Fibroblast of pulmonary artery (primary cell): ENCODE measurements around the gene RAC2.

Experiments
- DNase-seq: peaks from one replicate; pipeline ENCODE4 v3.0.0-alpha.2; 2010; ENCODE audit warnings: low read depth
- H3K4me3 ChIP-seq: replicated peaks from 2 replicates; pipeline ENCODE4 v1.5.1; 2011; ENCODE audit warnings: low read depth, mild to moderate bottlenecking, control low read depth, low read length, moderate library complexity
- CTCF ChIP-seq: IDR thresholded peaks from 2 replicates; pipeline ENCODE4 v1.5.1; 2011; ENCODE audit warnings: mild to moderate bottlenecking, control low read depth, low read length, inconsistent platforms; ENCODE audit errors: missing control alignments

RAC2 gene

GRCh38 chr22:37181681-37182080 lies 62.4 kb downstream of the RAC2 start:
- no peak for TF ChIP-seq CTCF
- H3K4me3 ChIP-seq = no peak overlapping the region
- no peak for DNase-seq

- no peak for DNase-seq
- H3K4me3 ChIP-seq = no peak overlapping the region
- TF ChIP-seq CTCF = no peak
Observed at GRCh38 chr22:37180531-37181231, 63.4 kb downstream of the RAC2 start.

GRCh38 chr22:37179622-37180420 lies 64.2 kb downstream of the RAC2 start:
- H3K4me3 ChIP-seq = no peak overlapping the region
- no peak for DNase-seq
- TF ChIP-seq CTCF = no peak

GRCh38 chr22:37179126-37179470 lies 65.0 kb downstream of the RAC2 start:
- no peak for TF ChIP-seq CTCF
- H3K4me3 ChIP-seq = no peak overlapping the region
- DNase-seq = no peak

GRCh38 chr22:37178350-37179125 lies 65.5 kb downstream of the RAC2 start:
- peak; percentile 66 for DNase-seq
- H3K4me3 ChIP-seq = no peak overlapping the region
- no peak for TF ChIP-seq CTCF

- no peak for DNase-seq
- H3K4me3 ChIP-seq = no peak overlapping the region
- TF ChIP-seq CTCF = no peak
Observed at GRCh38 chr22:37177755-37178154, 66.3 kb downstream of the RAC2 start.
